ENCODE results near the gene JRKL. TPM values are rescaled to one million over a fixed set of nuclear protein-coding genes. Genes with fewer than 3 reads are reported as not detected.

JRKL gene
- total and polyA plus RNA-seq, 2 of the 13 experiments (the other 11 are each of a cell fraction or from before 2014, with no cell fraction given), result 3.2 to 4.5 TPM

DNA sequence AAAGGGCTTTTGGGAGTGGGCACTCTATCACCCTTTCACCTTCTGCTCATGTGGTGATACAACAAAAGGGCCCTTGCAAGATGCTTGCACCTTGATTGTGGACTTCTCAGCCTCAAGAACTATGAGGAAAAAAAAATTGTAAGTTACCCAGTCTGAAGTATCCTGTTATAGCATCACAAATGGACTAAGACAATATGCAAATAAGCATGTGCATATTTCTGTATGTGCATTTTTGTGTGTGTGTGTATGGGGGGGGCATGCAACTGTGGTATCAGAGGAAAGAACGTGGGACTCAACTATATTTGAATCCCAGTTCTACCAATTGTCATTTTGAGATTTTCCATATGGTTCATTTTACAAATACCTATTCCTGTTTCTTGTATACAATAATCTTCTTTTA is 10.9 kb downstream of the JRKL start:
- Histone ChIP-seq H3K27me3 (ENCODE audit: control insufficient read depth in 1 of 2, insufficient read depth in 2 of 2, low read length in 2 of 2) (no peaks in the 10 kb centered on the region), H3K9ac (ENCODE audit: insufficient read depth, low read depth, low read length) (no peak overlapping the region), H3K36me3 (replicated peaks in 1 of 2; ENCODE audit: control insufficient read depth in 1 of 2, insufficient read depth in 2 of 2, low read length in 2 of 2) (no peaks in the 10 kb centered on the region), H3K4me3 (replicated peaks in 1 of 3; ENCODE audit: insufficient read depth in 1 of 3, low read depth in 2 of 3, low read length in 3 of 3) (no peak overlapping the region), H3K9me3 (ENCODE audit: low read length) (no peaks in the 10 kb centered on the region), H2AFZ (ENCODE audit: low read length) (no peak overlapping the region), H3K27ac (ENCODE audit: extremely low read length, insufficient read depth, low read length) (no peak overlapping the region), H3K4me2 (ENCODE audit: low read depth, low read length) (no peak overlapping the region), H4K20me1 (ENCODE audit: insufficient read depth, low read length) (no peaks in the 10 kb centered on the region), H3K79me2 (ENCODE audit: insufficient read depth, low read length) (no peaks in the 10 kb centered on the region), H3K4me1 (ENCODE audit: insufficient read depth, low read length) (no peaks in the 10 kb centered on the region)
- intact Hi-C loops (cut with micrococcal nuclease; ENCODE audit: unreplicated experiment) (no loop called here), in situ Hi-C loops (cut with HindIII; ENCODE audit: extremely low pct_ligation_motif_present, low pct_unique_long_range_greater_than_20kb) (no loop called here)
- TF ChIP-seq ZNF639 (CRISPR knock-in tag; conservative IDR thresholded peaks at IDR 0.05) (no peak), ZBTB20 (CRISPR knock-in tag; IDR thresholded peaks at IDR 0.05; ENCODE audit: borderline replicate concordance, low read depth) (no peak), WIZ (CRISPR knock-in tag; IDR thresholded peaks at IDR 0.05) (no peak), PRPF4 (IDR thresholded peaks at IDR 0.05; ENCODE audit: low read depth, low read length, poor library complexity, severe bottlenecking) (no peak), ZNF34 (CRISPR knock-in tag; IDR thresholded peaks at IDR 0.05; ENCODE audit: borderline replicate concordance) (no peak), ZFP62 (CRISPR knock-in tag; IDR thresholded peaks at IDR 0.05) (no peak), RXRA (CRISPR knock-in tag; IDR thresholded peaks at IDR 0.05) (no peak), ZBTB8A (CRISPR knock-in tag; IDR thresholded peaks at IDR 0.05; ENCODE audit: borderline replicate concordance, low read depth) (no peak), ZNF703 (CRISPR knock-in tag; IDR thresholded peaks at IDR 0.05; ENCODE audit: borderline replicate concordance) (no peak), ARNTL (CRISPR knock-in tag; IDR thresholded peaks at IDR 0.05) (no peak), ZNF510 (CRISPR knock-in tag; IDR thresholded peaks at IDR 0.05; ENCODE audit: low read depth) (no peak), ZMYM2 (CRISPR knock-in tag; IDR thresholded peaks at IDR 0.05) (no peak), BORCS8-MEF2B (CRISPR knock-in tag; IDR thresholded peaks at IDR 0.05) (no peak), HMGA1 (CRISPR knock-in tag; conservative IDR thresholded peaks at IDR 0.05) (no peak), ZNF777 (CRISPR knock-in tag; IDR thresholded peaks at IDR 0.05) (no peak)
- TF ChIP-seq, protein P1, sequence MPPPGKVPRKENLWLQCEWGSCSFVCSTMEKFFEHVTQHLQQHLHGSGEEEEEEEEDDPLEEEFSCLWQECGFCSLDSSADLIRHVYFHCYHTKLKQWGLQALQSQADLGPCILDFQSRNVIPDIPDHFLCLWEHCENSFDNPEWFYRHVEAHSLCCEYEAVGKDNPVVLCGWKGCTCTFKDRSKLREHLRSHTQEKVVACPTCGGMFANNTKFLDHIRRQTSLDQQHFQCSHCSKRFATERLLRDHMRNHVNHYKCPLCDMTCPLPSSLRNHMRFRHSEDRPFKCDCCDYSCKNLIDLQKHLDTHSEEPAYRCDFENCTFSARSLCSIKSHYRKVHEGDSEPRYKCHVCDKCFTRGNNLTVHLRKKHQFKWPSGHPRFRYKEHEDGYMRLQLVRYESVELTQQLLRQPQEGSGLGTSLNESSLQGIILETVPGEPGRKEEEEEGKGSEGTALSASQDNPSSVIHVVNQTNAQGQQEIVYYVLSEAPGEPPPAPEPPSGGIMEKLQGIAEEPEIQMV (CRISPR knock-in tag; IDR thresholded peaks at IDR 0.05; ENCODE audit: low read depth), result no peak
- ATAC-seq, result no peak
- FAIRE-seq, result no peak
- CTCF ChIA-PET (ENCODE audit: low intra/inter-chr PET ratio, low total read pairs), result no interaction called here
- no TSS peak for BruUV-seq (replicated peaks)
- 15% methylated on average over 1 of the region's 1 CpG for WGBS (ENCODE audit: low lambda C conversion rate)
- no peak for DNase-seq (ENCODE audit: low spot score)
- POLR2A ChIA-PET, result no interaction called here

Data from HepG2 (cell line).